Non-pigmented ciliary epithelial cell (primary cell): ENCODE data around the gene PTDSS2.

Experiments
- DNase-seq: peaks from one replicate; pipeline ENCODE4 v3.0.0-alpha.2; 2010; ENCODE audit warnings: low read depth

The PTDSS2 gene

GRCh38 chr11:531919-532526 lies 81.9 kb downstream of the PTDSS2 start:
- no peak for DNase-seq

- no peak for DNase-seq
These were observed 82.5 kb downstream of the PTDSS2 start for GRCh38 chr11:532527-532985.

DNA sequence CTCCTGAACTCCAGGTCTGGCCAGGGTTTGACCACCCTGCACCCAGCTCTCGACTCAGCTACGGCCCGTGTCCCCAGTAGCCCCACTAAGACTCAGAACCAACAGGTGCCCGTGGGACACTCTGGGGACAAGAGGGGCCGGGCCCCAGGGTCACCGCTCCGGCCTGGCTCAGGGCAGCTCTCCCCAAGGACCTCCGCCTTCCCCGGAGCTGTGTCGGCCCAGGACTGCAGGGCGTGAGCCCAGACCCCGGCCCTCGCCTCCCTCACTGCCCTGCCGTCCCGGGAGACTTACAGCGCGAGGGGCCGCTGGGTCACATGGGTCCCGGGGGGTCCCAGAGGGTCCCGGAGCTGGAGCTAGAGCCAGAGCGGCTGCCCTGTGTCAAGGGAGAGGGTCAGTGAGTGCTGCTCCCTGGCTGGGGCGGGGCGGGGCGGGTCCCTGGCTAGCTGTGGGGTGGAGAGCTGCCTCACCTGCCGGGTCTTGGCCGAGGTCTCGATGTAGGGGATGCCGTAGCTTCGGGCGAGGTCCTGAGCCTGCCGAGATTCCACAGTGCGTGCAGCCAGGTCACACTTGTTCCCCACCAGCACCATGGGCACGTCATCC lies 83.0 kb downstream of the PTDSS2 start:
- no peak for DNase-seq

GRCh38 chr11:533586-534395 lies 83.7 kb downstream of the PTDSS2 start:
- DNase-seq: no peak

DNA sequence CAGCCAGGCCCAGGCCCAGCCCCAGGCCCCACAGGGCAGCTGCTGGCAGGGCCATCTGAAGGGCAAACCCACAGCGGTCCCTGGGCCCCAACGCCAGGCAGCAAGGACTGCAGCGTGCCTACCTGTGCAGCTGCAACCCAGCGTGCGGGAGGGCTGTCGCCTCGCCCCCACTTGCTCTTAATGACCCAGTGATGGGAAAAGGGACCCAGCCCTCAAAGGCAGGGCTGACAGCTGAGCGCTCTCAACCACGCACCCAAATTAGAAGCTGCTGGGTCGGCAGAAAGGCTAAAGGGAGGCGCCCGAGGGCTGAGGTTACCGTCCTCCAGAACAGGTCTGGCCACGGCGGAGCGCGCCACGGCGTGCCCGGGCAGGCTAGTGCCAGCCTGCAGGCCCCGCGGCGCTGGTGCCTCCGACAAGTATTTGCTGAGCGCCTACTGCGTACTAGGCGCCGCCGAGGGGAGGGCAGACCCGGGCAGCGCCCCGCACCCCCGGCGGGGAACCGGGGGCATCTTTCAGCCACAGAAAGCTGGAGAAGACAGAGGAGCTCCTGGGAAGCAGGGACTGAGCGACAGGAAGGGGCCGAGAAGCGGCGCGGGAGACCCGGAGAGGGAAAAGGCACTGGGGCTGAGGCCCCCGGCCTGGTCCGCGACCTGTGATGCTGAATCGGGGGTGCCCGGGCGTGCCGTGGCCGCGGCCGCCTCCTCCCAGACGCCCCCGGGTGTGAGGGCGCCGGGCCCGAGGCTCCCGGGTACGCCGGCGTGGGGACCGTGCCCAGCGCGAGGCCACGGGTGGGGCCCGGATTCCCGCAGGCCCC lies 84.5 kb downstream of the PTDSS2 start:
- DNase-seq: no peak

DNA sequence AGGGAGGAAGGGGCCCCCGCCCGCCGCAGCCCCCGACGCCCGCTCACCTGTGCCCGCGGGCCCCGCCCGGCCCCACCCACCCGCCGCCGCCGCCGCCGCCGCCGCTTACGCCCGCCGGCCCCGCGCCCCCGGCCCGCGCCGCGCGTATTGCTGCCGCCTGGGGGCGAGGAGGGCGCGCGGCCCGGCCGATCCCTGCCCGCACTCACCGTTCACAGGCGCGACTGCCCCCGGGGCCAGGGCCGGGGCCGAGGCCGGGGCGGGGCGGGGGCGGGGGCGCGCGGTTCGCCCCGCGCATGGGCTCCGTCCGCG lies 85.1 kb downstream of the PTDSS2 start:
- no peak for DNase-seq

GRCh38 chr11:535519-536454 lies 85.7 kb downstream of the PTDSS2 start, which contains the start of gene HRAS:
HRAS (minus strand) TSS chr11:535576.
- DNase-seq: peak; percentile 60

DNA sequence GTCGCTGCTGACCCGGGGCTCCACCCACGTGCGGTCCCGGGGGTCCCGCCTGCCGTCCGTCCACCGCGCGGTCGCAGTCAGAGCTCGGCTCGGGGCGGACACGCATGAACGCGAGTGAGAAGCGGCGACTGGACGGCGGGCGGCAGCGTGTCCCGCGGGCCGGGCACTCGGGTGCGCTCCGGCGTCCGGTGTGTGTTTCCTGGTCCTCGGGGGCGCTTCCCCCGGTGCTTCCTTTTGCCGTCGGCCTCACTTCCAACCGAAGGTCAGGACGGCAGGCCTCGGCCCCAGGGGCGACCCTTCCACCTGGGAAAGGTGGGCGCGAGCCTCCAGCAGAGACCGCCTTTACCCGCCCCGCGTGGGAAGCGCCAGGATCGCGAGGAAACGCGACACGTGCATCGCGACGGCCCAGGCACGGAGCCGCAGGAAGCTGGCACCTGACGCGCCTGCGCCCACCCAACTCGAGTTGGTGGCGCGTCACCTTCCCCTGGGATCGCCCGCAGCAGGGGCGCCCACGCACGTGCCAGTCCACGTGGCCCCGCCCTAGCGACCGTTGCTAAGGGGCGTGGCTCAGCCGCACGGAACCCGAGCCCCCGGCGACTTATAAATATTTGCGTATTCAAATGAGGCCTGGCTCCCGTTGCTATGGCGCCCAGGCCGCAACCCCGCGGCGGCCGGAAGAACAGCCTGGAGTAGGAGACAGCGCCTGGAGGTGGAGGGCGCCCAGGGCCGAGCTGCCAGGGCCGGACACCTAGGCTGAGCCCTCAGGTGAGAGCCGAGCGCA lies 87.0 kb downstream of the PTDSS2 start, which contains the start of gene LRRC56:
LRRC56 (plus strand) TSS at position 687 of the 781 bp plus-strand sequence. CDS start 3,158 bp downstream, outside the sequence.
- DNase-seq: peak; percentile 13

GRCh38 chr11:537622-538430 lies 87.7 kb downstream of the PTDSS2 start:
- no peak for DNase-seq

GRCh38 chr11:538431-539051 lies 88.5 kb downstream of the PTDSS2 start:
- no peak for DNase-seq

GRCh38 chr11:539971-540481 lies 89.9 kb downstream of the PTDSS2 start:
- DNase-seq: no peak
